Hepatocyte (in vitro differentiated cells): ENCODE results near the gene TMEM182. TPM values are rescaled to one million over a fixed set of nuclear protein-coding genes. Genes with fewer than 3 reads are reported as not detected.

ENCODE experiments used
- DNase-seq: peaks from one replicate; pipeline ENCODE4 v3.0.0-alpha.2; 2016; ENCODE audit warnings: low spot score
- H2AFZ ChIP-seq: fragments of 200-600 bp; sonication (generic); 2 replicates; pipeline ENCODE4 v1.6.0; 2016; ENCODE audit warnings: antibody characterized with exemption, mild to moderate bottlenecking
- H3K27ac ChIP-seq: fragments of 200-600 bp; sonication (generic); 2 replicates; pipeline ENCODE4 v1.5.1; 2016; ENCODE audit warnings: mild to moderate bottlenecking
- H3K27me3 ChIP-seq: fragments of 200-600 bp; sonication (generic); 2 replicates; pipeline ENCODE4 v1.6.1; 2016
- H3K36me3 ChIP-seq: fragments of 200-600 bp; sonication (generic); replicated peaks from 2 replicates; pipeline ENCODE4 v1.5.1; 2016; ENCODE audit warnings: low read depth; ENCODE audit not compliant: insufficient read depth
- H3K4me1 ChIP-seq: fragments of 200-600 bp; sonication (generic); 2 replicates; pipeline ENCODE4 v1.5.1; 2016; ENCODE audit warnings: mild to moderate bottlenecking, moderate library complexity; ENCODE audit not compliant: insufficient read depth
- H3K4me2 ChIP-seq: fragments of 200-600 bp; sonication (generic); 2 replicates; pipeline ENCODE4 v1.6.0; 2016
- H3K4me3 ChIP-seq: fragments of 200-600 bp; sonication (generic); 2 replicates; pipeline ENCODE4 v1.5.1; 2016; ENCODE audit warnings: mild to moderate bottlenecking
- H3K79me2 ChIP-seq: fragments of 200-600 bp; sonication (generic); 2 replicates; pipeline ENCODE4 v1.6.0; 2017; ENCODE audit warnings: mild to moderate bottlenecking
- H3K9me2 ChIP-seq: fragments of 200-600 bp; sonication (generic); replicated peaks from 2 replicates; pipeline ENCODE4 v1.6.0; 2017; ENCODE audit warnings: mild to moderate bottlenecking; ENCODE audit not compliant: insufficient read depth
- H3K9me3 ChIP-seq: fragments of 200-600 bp; sonication (generic); 2 replicates; pipeline ENCODE4 v1.5.1; 2016; ENCODE audit warnings: low read depth, mild to moderate bottlenecking
- H4K20me1 ChIP-seq: fragments of 200-600 bp; sonication (generic); 2 replicates; pipeline ENCODE4 v1.6.0; 2016; ENCODE audit warnings: mild to moderate bottlenecking; ENCODE audit not compliant: insufficient read depth, poor library complexity, severe bottlenecking
- CTCF ChIP-seq: fragments of 200-600 bp; sonication (generic); IDR thresholded peaks from 2 replicates; pipeline ENCODE4 v1.5.1; 2016; ENCODE audit warnings: antibody characterized with exemption, mild to moderate bottlenecking; ENCODE audit not compliant: poor library complexity
- EZH2 ChIP-seq: fragments of 200-600 bp; sonication (generic); IDR thresholded peaks from 2 replicates; pipeline ENCODE4 v1.6.1; 2016; ENCODE audit warnings: antibody characterized with exemption, mild to moderate bottlenecking, borderline replicate concordance
- EZH2phosphoT487 ChIP-seq: fragments of 200-600 bp; sonication (generic); IDR thresholded peaks from one replicate; pipeline ENCODE4 v1.6.1; 2018; ENCODE audit warnings: antibody characterized with exemption, mild to moderate bottlenecking, low read depth, moderate library complexity; ENCODE audit not compliant: unreplicated experiment, severe bottlenecking
- WGBS: methylation state at CpG from one replicate; pipeline ENCODE4 v1.1.6; 2016; ENCODE audit warnings: low lambda C conversion rate; ENCODE audit errors: missing lambda C conversion rate; 5-methylcytosine and 5-hydroxymethylcytosine counted together
- polyA plus RNA-seq: library from polyadenylated mRNA; unstranded; fragments of >200 nt; fragmentation: Nextera tagmentation; extraction: Ambion mirVana; gene quantifications from 2 replicates; pipeline ENCODE4 v1.2.1, GENCODE V29; 2016
- total RNA-seq: library from RNA; depleted of rRNA; stranded (reverse); fragments of >200 nt; gene quantifications from 2 replicates; pipeline ENCODE4 v1.2.3, GENCODE V29; 2014

TMEM182 gene
- total and polyA plus RNA-seq, 2 experiments from 2014 or later, result 3.3 to 5.1 TPM

GRCh38 chr2:102797486-102797885 is 35.7 kb downstream of the TMEM182 start:
- Histone ChIP-seq H3K79me2 (no peaks in the 10 kb centered on the region), H3K4me1 (no peaks in the 10 kb centered on the region), H3K27me3 (no peaks in the 10 kb centered on the region), H3K4me2 (no peak overlapping the region), H2AFZ (no peak overlapping the region), H3K9me3 (peaks cover 14% of the 10 kb centered on the region), H4K20me1 (no peaks in the 10 kb centered on the region), H3K4me3 (no peak overlapping the region), H3K27ac (no peak overlapping the region), H3K9me2 (no peaks in the 10 kb centered on the region), H3K36me3 (no peaks in the 10 kb centered on the region)
- TF ChIP-seq EZH2phosphoT487 (no peak), CTCF (no peak), EZH2 (no peak)
- no peak for DNase-seq
- WGBS, result 94% methylated on average over 2 of the region's 2 CpGs

GRCh38 chr2:102798181-102798580 is 36.4 kb downstream of the TMEM182 start:
- DNase-seq, result no peak
- no peaks in the 10 kb centered on the region for H3K79me2 ChIP-seq
- no peaks in the 10 kb centered on the region for H3K9me2 ChIP-seq
- H2AFZ ChIP-seq, result no peak overlapping the region
- H3K4me3 ChIP-seq, result no peak overlapping the region
- H3K4me1 ChIP-seq, result no peaks in the 10 kb centered on the region
- no peak overlapping the region for H3K4me2 ChIP-seq
- TF ChIP-seq CTCF (no peak), EZH2phosphoT487 (no peak), EZH2 (no peak)
- no peaks in the 10 kb centered on the region for H3K27me3 ChIP-seq
- H3K36me3 ChIP-seq, result no peaks in the 10 kb centered on the region
- WGBS, result 95% methylated on average over 2 of the region's 2 CpGs
- H3K9me3 ChIP-seq, result peaks cover 14% of the 10 kb centered on the region
- no peak overlapping the region for H3K27ac ChIP-seq
- H4K20me1 ChIP-seq, result no peaks in the 10 kb centered on the region

GRCh38 chr2:102801098-102801718 is 39.4 kb downstream of the TMEM182 start:
- WGBS, result 50% methylated on average over 5 of the region's 5 CpGs
- no peak overlapping the region for H3K27ac ChIP-seq
- TF ChIP-seq EZH2 (no peak), CTCF (no peak), EZH2phosphoT487 (no peak)

More at GRCh38 chr2:102801098-102801718, 39.4 kb downstream of the TMEM182 start:
- no peaks in the 10 kb centered on the region for H3K9me2 ChIP-seq
- DNase-seq, result no peak
- no peaks in the 10 kb centered on the region for H3K36me3 ChIP-seq
- no peaks in the 10 kb centered on the region for H3K79me2 ChIP-seq
- no peaks in the 10 kb centered on the region for H3K27me3 ChIP-seq
- H3K4me1 ChIP-seq, result no peaks in the 10 kb centered on the region
- no peaks in the 10 kb centered on the region for H4K20me1 ChIP-seq
- H3K4me2 ChIP-seq, result no peak overlapping the region
- H2AFZ ChIP-seq, result no peak overlapping the region
- no peak overlapping the region for H3K4me3 ChIP-seq
- peaks cover 14% of the 10 kb centered on the region for H3K9me3 ChIP-seq
